ENCODE measurements around the gene FAM222B.

FAM222B gene

DNA sequence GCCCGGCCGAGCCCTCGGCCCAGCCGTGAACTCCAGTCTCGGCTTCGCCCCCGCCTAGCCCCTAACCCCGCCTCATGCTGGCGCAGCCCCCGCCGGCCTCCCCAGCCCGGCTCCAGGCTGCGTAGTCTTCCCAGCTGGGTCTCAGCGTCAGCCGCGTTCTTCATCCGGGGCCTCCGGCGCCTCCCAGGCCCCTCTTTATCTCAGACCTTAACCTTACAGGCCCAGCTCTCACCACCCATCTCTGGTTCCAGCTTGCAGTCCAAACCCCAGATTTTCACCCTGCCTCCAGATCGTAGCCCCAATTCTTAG is 130.9 kb downstream of the FAM222B start, which contains the start of gene PROCA1:
Gene PROCA1 (minus strand): TSS at position 166 of the 309 bp plus-strand sequence. CDS start 228 bp downstream, outside the sequence.
- POLR2A ChIA-PET = interaction anchor here (0.6 to 10.5 kb wide), 19 partner anchors 9 to 240 kb away, joined by 3 to 190 read pairs (median 6); partner anchors contain the start of genes BLTP2, NEK8, PHF12 and PIGS
- peak within 1 kb of the TSS; percentile 51 for H3K4me3 ChIP-seq (ENCODE audit: low read depth, low read length)
- peaks cover 3% of the 10 kb centered on the region for H3K4me1 ChIP-seq (ENCODE audit: control insufficient read depth, insufficient read depth, low read length)
- TF ChIP-seq ZNF174 (tag by site-specific recombination; IDR thresholded peaks at IDR 0.05) (no peak), HOXC10 (CRISPR knock-in tag; IDR thresholded peaks at IDR 0.05) (0 out of 2 replicates have a peak, but pooled peaks have one; percentile 58), ZNF146 (tag by site-specific recombination; IDR thresholded peaks at IDR 0.05) (peak; percentile 88)
- H3K27ac ChIP-seq (ENCODE audit: extremely low read depth, low read depth, low read length) = peak within 1 kb of the TSS; percentile 89
- H3K9me3 ChIP-seq (ENCODE audit: control insufficient read depth, insufficient read depth, low read depth, low read length) = no peaks in the 10 kb centered on the region
- CTCF ChIA-PET = interaction anchor here (1.0 to 2.8 kb wide), 5 partner anchors 9 to 406 kb away, joined by 4 to 19 read pairs (median 6); partner anchors contain the start of genes NEK8 and TLCD1
- peaks cover 10 to 39% of the 10 kb centered on the region in 2 experiments; a peak in 2 of 3 replicates for H3K36me3 ChIP-seq (ENCODE audit: control insufficient read depth in 2 of 2, insufficient read depth in 1 of 2, low read length in 2 of 2)

DNA sequence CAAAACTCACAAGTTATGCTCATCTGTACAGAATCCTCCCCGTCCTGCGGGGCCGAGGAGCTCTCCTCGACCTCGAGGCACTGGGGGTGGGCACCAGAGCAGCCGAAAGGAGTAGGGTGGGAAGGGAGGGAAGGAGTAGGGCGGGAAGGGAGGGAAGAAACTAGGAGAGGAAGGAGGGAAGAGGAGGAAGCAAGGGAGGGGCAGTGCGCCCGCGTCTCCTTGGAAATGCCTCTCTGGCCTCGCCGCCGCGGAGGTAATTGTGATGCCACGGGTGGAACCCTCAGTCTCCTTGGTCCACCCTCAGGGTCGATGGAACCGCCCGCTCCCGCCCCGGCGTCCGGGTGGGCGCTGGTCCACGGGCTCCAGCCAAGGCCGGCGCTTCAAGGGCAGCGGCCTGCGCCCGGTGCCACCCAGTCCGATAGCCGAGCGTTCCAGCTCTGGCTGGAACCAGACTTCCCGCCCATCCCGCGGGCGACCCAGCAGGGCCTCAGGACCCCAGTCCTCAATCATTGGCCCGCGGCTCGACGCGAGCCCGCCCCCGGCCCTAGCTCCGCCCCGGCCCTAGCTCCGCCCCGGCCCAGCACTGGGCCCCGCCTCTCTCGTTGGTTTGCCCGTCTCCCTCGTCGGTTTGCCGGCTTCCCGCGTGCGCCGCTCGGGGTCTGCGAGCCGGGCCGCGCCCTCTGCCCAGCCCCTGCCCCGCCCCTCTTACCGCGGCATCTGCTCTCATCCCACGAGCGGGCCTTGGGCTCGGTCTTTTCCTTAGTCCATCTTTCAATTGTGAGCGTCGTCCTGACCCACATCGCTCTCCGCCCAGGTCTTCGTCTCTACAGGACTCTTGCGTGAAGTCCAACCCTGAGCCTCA is 131.5 kb downstream of the FAM222B start:
- H3K4me3 ChIP-seq (ENCODE audit: low read depth, low read length) = peak overlapping the region; percentile 51
- H3K27ac ChIP-seq (ENCODE audit: extremely low read depth, low read depth, low read length) = peak overlapping the region; percentile 89
- POLR2A ChIA-PET = interaction anchor here (0.6 to 10.5 kb wide), 28 partner anchors 9 to 1158 kb away, joined by 3 to 190 read pairs (median 5); partner anchors contain the start of genes BLTP2, FAM222B, NEK8 and PHF12
- peaks cover 10 to 38% of the 10 kb centered on the region in 2 experiments; a peak in 2 of 3 replicates for H3K36me3 ChIP-seq (ENCODE audit: control insufficient read depth in 2 of 2, insufficient read depth in 1 of 2, low read length in 2 of 2)
- no peaks in the 10 kb centered on the region for H3K9me3 ChIP-seq (ENCODE audit: control insufficient read depth, insufficient read depth, low read depth, low read length)
- CTCF ChIA-PET = interaction anchor here (0.5 to 2.8 kb wide), 10 partner anchors 9 to 406 kb away, joined by 3 to 19 read pairs (median 4); partner anchors contain the start of genes NEK8, SDF2, SUPT6H and TLCD1
- peaks cover 3% of the 10 kb centered on the region for H3K4me1 ChIP-seq (ENCODE audit: control insufficient read depth, insufficient read depth, low read length)
- no peak for TF ChIP-seq ZNF658 (tag by site-specific recombination; IDR thresholded peaks at IDR 0.05)
- TF ChIP-seq, protein P1, sequence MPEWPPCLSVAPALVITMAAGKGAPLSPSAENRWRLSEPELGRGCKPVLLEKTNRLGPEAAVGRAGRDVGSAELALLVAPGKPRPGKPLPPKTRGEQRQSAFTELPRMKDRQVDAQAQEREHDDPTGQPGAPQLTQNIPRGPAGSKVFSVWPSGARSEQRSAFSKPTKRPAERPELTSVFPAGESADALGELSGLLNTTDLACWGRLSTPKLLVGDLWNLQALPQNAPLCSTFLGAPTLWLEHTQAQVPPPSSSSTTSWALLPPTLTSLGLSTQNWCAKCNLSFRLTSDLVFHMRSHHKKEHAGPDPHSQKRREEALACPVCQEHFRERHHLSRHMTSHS (tag by site-specific recombination; IDR thresholded peaks at IDR 0.05) = no peak
- no peak for TF ChIP-seq HOXD13 (CRISPR knock-in tag; IDR thresholded peaks at IDR 0.05; ENCODE audit: borderline replicate concordance)
- TF ChIP-seq SP7 (tag by site-specific recombination; IDR thresholded peaks at IDR 0.05) = peak; percentile 82
- no peak for TF ChIP-seq ZNF248 (tag by site-specific recombination; IDR thresholded peaks at IDR 0.05)
- TF ChIP-seq, protein P2, sequence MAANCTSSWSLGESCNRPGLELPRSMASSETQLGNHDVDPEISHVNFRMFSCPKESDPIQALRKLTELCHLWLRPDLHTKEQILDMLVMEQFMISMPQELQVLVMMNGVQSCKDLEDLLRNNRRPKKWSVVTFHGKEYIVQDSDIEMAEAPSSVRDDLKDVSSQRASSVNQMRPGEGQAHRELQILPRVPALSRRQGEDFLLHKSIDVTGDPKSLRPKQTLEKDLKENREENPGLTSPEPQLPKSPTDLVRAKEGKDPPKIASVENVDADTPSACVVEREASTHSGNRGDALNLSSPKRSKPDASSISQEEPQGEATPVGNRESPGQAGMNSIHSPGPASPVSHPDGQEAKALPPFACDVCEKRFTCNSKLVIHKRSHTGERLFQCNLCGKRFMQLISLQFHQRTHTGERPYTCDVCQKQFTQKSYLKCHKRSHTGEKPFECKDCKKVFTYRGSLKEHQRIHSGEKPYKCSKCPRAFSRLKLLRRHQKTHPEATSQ (tag by site-specific recombination; IDR thresholded peaks at IDR 0.05) = 0 out of 2 replicates have a peak, but pooled peaks have one; percentile 35
- TF ChIP-seq BCL11A (tag by site-specific recombination; IDR thresholded peaks at IDR 0.05; ENCODE audit: low read depth) = 0 out of 2 replicates have a peak, but pooled peaks have one; percentile 26
- TF ChIP-seq, protein P3, sequence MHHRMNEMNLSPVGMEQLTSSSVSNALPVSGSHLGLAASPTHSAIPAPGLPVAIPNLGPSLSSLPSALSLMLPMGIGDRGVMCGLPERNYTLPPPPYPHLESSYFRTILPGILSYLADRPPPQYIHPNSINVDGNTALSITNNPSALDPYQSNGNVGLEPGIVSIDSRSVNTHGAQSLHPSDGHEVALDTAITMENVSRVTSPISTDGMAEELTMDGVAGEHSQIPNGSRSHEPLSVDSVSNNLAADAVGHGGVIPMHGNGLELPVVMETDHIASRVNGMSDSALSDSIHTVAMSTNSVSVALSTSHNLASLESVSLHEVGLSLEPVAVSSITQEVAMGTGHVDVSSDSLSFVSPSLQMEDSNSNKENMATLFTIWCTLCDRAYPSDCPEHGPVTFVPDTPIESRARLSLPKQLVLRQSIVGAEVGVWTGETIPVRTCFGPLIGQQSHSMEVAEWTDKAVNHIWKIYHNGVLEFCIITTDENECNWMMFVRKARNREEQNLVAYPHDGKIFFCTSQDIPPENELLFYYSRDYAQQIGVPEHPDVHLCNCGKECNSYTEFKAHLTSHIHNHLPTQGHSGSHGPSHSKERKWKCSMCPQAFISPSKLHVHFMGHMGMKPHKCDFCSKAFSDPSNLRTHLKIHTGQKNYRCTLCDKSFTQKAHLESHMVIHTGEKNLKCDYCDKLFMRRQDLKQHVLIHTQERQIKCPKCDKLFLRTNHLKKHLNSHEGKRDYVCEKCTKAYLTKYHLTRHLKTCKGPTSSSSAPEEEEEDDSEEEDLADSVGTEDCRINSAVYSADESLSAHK (tag by site-specific recombination; IDR thresholded peaks at IDR 0.05) = peak; percentile 38; the same call in 1 of the 2 replicates
- peak; percentile 35; the same call in 1 of the 2 replicates for TF ChIP-seq ZIC2 (tag by site-specific recombination; IDR thresholded peaks at IDR 0.05)
- no peak for TF ChIP-seq ZNF48 (tag by site-specific recombination; IDR thresholded peaks at IDR 0.05)
- no peak for TF ChIP-seq ZNF555 (tag by site-specific recombination; conservative IDR thresholded peaks at IDR 0.05)
- TF ChIP-seq, protein P4, sequence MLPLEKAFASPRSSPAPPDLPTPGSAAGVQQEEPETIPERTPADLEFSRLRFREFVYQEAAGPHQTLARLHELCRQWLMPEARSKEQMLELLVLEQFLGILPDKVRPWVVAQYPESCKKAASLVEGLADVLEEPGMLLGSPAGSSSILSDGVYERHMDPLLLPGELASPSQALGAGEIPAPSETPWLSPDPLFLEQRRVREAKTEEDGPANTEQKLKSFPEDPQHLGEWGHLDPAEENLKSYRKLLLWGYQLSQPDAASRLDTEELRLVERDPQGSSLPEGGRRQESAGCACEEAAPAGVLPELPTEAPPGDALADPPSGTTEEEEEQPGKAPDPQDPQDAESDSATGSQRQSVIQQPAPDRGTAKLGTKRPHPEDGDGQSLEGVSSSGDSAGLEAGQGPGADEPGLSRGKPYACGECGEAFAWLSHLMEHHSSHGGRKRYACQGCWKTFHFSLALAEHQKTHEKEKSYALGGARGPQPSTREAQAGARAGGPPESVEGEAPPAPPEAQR (tag by site-specific recombination; IDR thresholded peaks at IDR 0.05) = no peak
- TF ChIP-seq, protein P5, sequence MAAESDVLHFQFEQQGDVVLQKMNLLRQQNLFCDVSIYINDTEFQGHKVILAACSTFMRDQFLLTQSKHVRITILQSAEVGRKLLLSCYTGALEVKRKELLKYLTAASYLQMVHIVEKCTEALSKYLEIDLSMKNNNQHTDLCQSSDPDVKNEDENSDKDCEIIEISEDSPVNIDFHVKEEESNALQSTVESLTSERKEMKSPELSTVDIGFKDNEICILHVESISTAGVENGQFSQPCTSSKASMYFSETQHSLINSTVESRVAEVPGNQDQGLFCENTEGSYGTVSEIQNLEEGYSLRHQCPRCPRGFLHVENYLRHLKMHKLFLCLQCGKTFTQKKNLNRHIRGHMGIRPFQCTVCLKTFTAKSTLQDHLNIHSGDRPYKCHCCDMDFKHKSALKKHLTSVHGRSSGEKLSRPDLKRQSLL (tag by site-specific recombination; IDR thresholded peaks at IDR 0.05) = no peak
- 0 out of 2 replicates have a peak, but pooled peaks have one; percentile 40 for TF ChIP-seq ZNF843 (tag by site-specific recombination; IDR thresholded peaks at IDR 0.05)
- no peak for TF ChIP-seq OVOL3 (tag by site-specific recombination; IDR thresholded peaks at IDR 0.05)
- TF ChIP-seq, protein P6, sequence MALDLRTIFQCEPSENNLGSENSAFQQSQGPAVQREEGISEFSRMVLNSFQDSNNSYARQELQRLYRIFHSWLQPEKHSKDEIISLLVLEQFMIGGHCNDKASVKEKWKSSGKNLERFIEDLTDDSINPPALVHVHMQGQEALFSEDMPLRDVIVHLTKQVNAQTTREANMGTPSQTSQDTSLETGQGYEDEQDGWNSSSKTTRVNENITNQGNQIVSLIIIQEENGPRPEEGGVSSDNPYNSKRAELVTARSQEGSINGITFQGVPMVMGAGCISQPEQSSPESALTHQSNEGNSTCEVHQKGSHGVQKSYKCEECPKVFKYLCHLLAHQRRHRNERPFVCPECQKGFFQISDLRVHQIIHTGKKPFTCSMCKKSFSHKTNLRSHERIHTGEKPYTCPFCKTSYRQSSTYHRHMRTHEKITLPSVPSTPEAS (tag by site-specific recombination; IDR thresholded peaks at IDR 0.05) = 0 out of 2 replicates have a peak, but pooled peaks have one; percentile 15
- TF ChIP-seq ZBTB48 (tag by site-specific recombination; IDR thresholded peaks at IDR 0.05) = peak; percentile 51; the same call in 1 of the 2 replicates
- no peak for TF ChIP-seq ZNF529 (tag by site-specific recombination; IDR thresholded peaks at IDR 0.05; ENCODE audit: insufficient replicate concordance)

Data from HEK293 (cell line).